Measurements from ENCODE around the gene CREB5. TPM values are rescaled to one million over a fixed set of nuclear protein-coding genes. Genes with fewer than 3 reads are reported as not detected.

The CREB5 gene
- total and polyA plus RNA-seq, 2 of the 13 experiments (the other 11 are each of a cell fraction or from before 2014, with no cell fraction given) = 0.38 to 0.71 TPM

DNA sequence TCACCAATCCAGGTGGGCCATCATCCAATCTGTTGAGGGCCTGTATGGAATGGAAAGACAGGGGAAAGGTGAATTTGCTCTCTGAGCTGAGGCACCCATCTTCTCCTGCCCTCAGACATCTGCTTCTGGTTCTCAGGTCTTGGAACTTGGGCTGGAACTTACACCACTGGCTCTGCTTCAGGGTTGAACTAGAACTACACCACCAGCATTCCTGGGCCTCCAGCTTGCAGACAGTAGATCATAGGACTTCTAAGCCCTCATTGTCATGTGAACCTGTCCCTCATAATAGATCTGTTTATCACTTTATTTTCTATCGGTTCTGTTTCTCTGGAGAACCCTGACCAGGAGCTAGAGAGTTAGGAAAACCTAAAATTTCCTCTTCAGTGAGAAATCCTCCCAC, 233.5 kb downstream of the CREB5 start (continued):
- TF ChIP-seq ZNF841 (CRISPR knock-in tag; IDR thresholded peaks at IDR 0.05; ENCODE audit: borderline replicate concordance) (no peak), PHF21A (CRISPR knock-in tag; IDR thresholded peaks at IDR 0.05) (no peak), ZSCAN31 (CRISPR knock-in tag; IDR thresholded peaks at IDR 0.05; ENCODE audit: low read depth) (no peak), DZIP1 (CRISPR knock-in tag; IDR thresholded peaks at IDR 0.05) (no peak), ZBTB10 (CRISPR knock-in tag; IDR thresholded peaks at IDR 0.05; ENCODE audit: borderline replicate concordance) (no peak), MAX (IDR thresholded peaks at IDR 0.05) (no peak)

GRCh38 chr7:28646376-28647075, 234.2 kb downstream of the CREB5 start:
- Histone ChIP-seq H3K79me2 (ENCODE audit: insufficient read depth, low read length) (no peaks in the 10 kb centered on the region), H3K27ac (ENCODE audit: extremely low read length, insufficient read depth, low read length) (no peak overlapping the region), H4K20me1 (ENCODE audit: insufficient read depth, low read length) (no peaks in the 10 kb centered on the region), H3K36me3 (replicated peaks in 1 of 2; ENCODE audit: control insufficient read depth in 1 of 2, insufficient read depth in 2 of 2, low read length in 2 of 2) (no peaks in the 10 kb centered on the region), H3K9ac (ENCODE audit: insufficient read depth, low read depth, low read length) (no peak overlapping the region), H3K27me3 (ENCODE audit: control insufficient read depth in 1 of 2, insufficient read depth in 2 of 2, low read length in 2 of 2) (peaks cover 0 to 9% of the 10 kb centered on the region in 2 experiments; a peak in 1 of 5 replicates), H3K9me3 (ENCODE audit: low read length) (no peaks in the 10 kb centered on the region), H3K4me1 (ENCODE audit: insufficient read depth, low read length) (no peaks in the 10 kb centered on the region), H3K4me2 (ENCODE audit: low read depth, low read length) (no peak overlapping the region), H2AFZ (ENCODE audit: low read length) (no peak overlapping the region), H3K4me3 (replicated peaks in 1 of 3; ENCODE audit: insufficient read depth in 1 of 3, low read depth in 2 of 3, low read length in 3 of 3) (no peak overlapping the region)
- FAIRE-seq (no peak), ATAC-seq (no peak), DNase-seq (ENCODE audit: low spot score) (no peak)
- ChIA-PET CTCF (ENCODE audit: low intra/inter-chr PET ratio, low total read pairs) (no interaction called here), POLR2A (no interaction called here)
- BruUV-seq (replicated peaks) = no TSS peak
- in situ Hi-C loops (cut with HindIII; ENCODE audit: extremely low pct_ligation_motif_present, low pct_unique_long_range_greater_than_20kb) (no loop called here), intact Hi-C loops (cut with micrococcal nuclease; ENCODE audit: unreplicated experiment) (no loop called here)
- WGBS (ENCODE audit: low lambda C conversion rate) = 31% methylated on average over 3 of the region's 3 CpGs
- TF ChIP-seq, protein P1, sequence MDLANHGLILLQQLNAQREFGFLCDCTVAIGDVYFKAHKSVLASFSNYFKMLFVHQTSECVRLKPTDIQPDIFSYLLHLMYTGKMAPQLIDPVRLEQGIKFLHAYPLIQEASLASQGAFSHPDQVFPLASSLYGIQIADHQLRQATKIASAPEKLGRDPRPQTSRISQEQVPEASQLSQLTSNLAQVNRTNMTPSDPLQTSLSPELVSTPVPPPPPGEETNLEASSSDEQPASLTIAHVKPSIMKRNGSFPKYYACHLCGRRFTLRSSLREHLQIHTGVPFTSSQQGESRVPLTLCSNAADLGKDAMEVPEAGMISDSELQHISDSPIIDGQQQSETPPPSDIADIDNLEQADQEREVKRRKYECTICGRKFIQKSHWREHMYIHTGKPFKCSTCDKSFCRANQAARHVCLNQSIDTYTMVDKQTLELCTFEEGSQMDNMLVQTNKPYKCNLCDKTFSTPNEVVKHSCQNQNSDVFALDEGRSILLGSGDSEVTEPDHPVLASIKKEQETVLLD (CRISPR knock-in tag; IDR thresholded peaks at IDR 0.05; ENCODE audit: low read depth) = no peak
- TF ChIP-seq RAD21 (CRISPR knock-in tag; IDR thresholded peaks at IDR 0.05) = no peak
- no peak for TF ChIP-seq HNF1A (IDR thresholded peaks at IDR 0.05; ENCODE audit: low read depth)
- no peak for TF ChIP-seq HNF1A (CRISPR knock-in tag; IDR thresholded peaks at IDR 0.05; ENCODE audit: borderline replicate concordance)
- TF ChIP-seq KLF15 (CRISPR knock-in tag; IDR thresholded peaks at IDR 0.05; ENCODE audit: borderline replicate concordance) = no peak
